ENCODE results near the gene PHYKPL. TPM values are rescaled to one million over a fixed set of nuclear protein-coding genes. Genes with fewer than 3 reads are reported as not detected.

PHYKPL gene
- total and polyA plus RNA-seq, 2 donors (not counting 1 experiment from before 2014, with no cell fraction given), result 263 to 313 TPM

DNA sequence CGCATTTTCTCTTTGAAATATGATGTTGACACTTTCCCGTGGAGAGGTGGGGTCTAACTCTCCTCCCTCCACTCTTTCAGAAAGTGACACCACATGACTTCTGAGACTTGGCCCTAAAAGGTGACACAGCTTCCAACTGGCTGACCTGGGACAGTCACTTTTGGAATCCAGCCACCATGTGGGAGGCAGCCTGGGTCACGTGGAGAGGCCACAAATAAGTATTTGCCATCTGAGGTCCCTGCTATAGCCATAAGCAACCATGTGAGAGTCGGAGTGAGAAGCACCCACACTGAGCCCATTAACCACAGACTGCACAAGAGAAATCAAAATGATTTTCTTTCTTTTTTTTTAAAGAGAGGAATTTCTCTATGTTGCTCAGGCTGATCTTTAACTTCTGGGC lies 4.1 kb upstream of the PHYKPL start:
- no peak overlapping the region for H3K4me2 ChIP-seq (replicated peaks; ENCODE audit: low read depth, low read length, poor library complexity, severe bottlenecking)
- ATAC-seq (ENCODE audit: low read depth), result no peak

GRCh38 chr5:178236126-178236525 lies 3.5 kb upstream of the PHYKPL start:
- Mint-ChIP-seq H3K4me3 (peak overlapping the region; percentile 11), H3K4me1 (peaks cover 52% of the 10 kb centered on the region), H3K27ac (no peak overlapping the region), H3K9me3 (ENCODE audit: insufficient read depth) (no peaks in the 10 kb centered on the region), H3K27me3 (no peaks in the 10 kb centered on the region)
- no peak for ATAC-seq (ENCODE audit: low read depth)
- Histone ChIP-seq H3K79me2 (ENCODE audit: control insufficient read depth, insufficient read depth, low read length) (peaks cover 9% of the 10 kb centered on the region), H3K4me1 (ENCODE audit: control insufficient read depth in 2 of 2, insufficient read depth in 2 of 2, low read length in 2 of 2) (peaks cover 44 to 64% of the 10 kb centered on the region in 2 donors), H3K4me3 (ENCODE audit: control extremely low read depth in 1 of 5, extremely low read depth in 1 of 5, insufficient read depth in 1 of 5, low read depth in 2 of 5, low read length in 4 of 5) (no peak overlapping the region), H3K27ac (ENCODE audit: low read length in 2 of 2) (no peak overlapping the region), H4K20me1 (ENCODE audit: control insufficient read depth, insufficient read depth, low read length, poor library complexity, severe bottlenecking) (peaks cover 10% of the 10 kb centered on the region), H2AFZ (ENCODE audit: insufficient read depth, low read depth, low read length, poor library complexity, severe bottlenecking) (no peak overlapping the region), H3K27me3 (replicated peaks in 1 of 4; ENCODE audit: control extremely low read depth in 1 of 4, control insufficient read depth in 3 of 4, insufficient read depth in 4 of 4, low read length in 3 of 4) (no peaks in the 10 kb centered on the region), H3K36me3 (replicated peaks in 1 of 2; ENCODE audit: control extremely low read depth in 1 of 2, control insufficient read depth in 1 of 2, extremely low read depth in 1 of 2, insufficient read depth in 2 of 2, low read length in 1 of 2) (peaks cover 0 to 5% of the 10 kb centered on the region in 2 experiments), H3K4me2 (replicated peaks; ENCODE audit: low read depth, low read length, poor library complexity, severe bottlenecking) (no peak overlapping the region), H3K9me3 (ENCODE audit: control extremely low read depth in 1 of 3, control insufficient read depth in 2 of 3, insufficient read depth in 1 of 3, low read length in 2 of 3) (no peaks in the 10 kb centered on the region), H3K9ac (ENCODE audit: low read length) (no peak overlapping the region)
- WGBS (ENCODE audit: insufficient coverage), result 94% methylated on average over 9 of the region's 9 CpGs
- intact Hi-C loops (cut with micrococcal nuclease), result loop anchor here (10.0 kb wide), 1 partner anchor 389 kb away; the partner anchor contains the start of gene CLK4
- DNase-seq, result no peak
- ChIA-PET POLR2A (interaction anchor here (0.7 kb wide), 1 partner anchor 198 kb away, joined by 6 read pairs; no protein-coding TSS in a partner anchor), CTCF (interaction anchor here (1.3 kb wide), 1 partner anchor 16 kb away, joined by 4 read pairs; no protein-coding TSS in a partner anchor)
- TF ChIP-seq EZH2 (IDR thresholded peaks at IDR 0.05; ENCODE audit: borderline replicate concordance, insufficient read depth, low read depth, low read length, poor library complexity, severe bottlenecking), result no peak
- TF ChIP-seq CTCF (IDR thresholded peaks at IDR 0.05), result no peak

More for the DNA sequence above, 4.1 kb upstream of the PHYKPL start:
- H3K4me3 ChIP-seq (ENCODE audit: control extremely low read depth in 1 of 5, extremely low read depth in 1 of 5, insufficient read depth in 1 of 5, low read depth in 2 of 5, low read length in 4 of 5), result no peak overlapping the region
- H3K27me3 ChIP-seq (replicated peaks in 1 of 4; ENCODE audit: control extremely low read depth in 1 of 4, control insufficient read depth in 3 of 4, insufficient read depth in 4 of 4, low read length in 3 of 4), result no peaks in the 10 kb centered on the region
- peaks cover 44 to 64% of the 10 kb centered on the region in 2 donors for H3K4me1 ChIP-seq (ENCODE audit: control insufficient read depth in 2 of 2, insufficient read depth in 2 of 2, low read length in 2 of 2)
- no peaks in the 10 kb centered on the region for H3K9me3 ChIP-seq (ENCODE audit: control extremely low read depth in 1 of 3, control insufficient read depth in 2 of 3, insufficient read depth in 1 of 3, low read length in 2 of 3)
- no peak overlapping the region for H3K27ac Mint-ChIP-seq
- ChIA-PET CTCF (no interaction called here), POLR2A (no interaction called here)
- no peak overlapping the region for H3K9ac ChIP-seq (ENCODE audit: low read length)
- no peaks in the 10 kb centered on the region for H3K27me3 Mint-ChIP-seq
- intact Hi-C loops (cut with micrococcal nuclease), result loop anchor here (10.0 kb wide), 1 partner anchor 388 kb away; the partner anchor contains the start of gene CLK4
- no peak for DNase-seq
- TF ChIP-seq CTCF (IDR thresholded peaks at IDR 0.05) (no peak), EZH2 (IDR thresholded peaks at IDR 0.05; ENCODE audit: borderline replicate concordance, insufficient read depth, low read depth, low read length, poor library complexity, severe bottlenecking) (no peak)
- peaks cover 4% of the 10 kb centered on the region for H3K79me2 ChIP-seq (ENCODE audit: control insufficient read depth, insufficient read depth, low read length)
- H3K9me3 Mint-ChIP-seq (ENCODE audit: insufficient read depth), result no peaks in the 10 kb centered on the region
- H3K27ac ChIP-seq (ENCODE audit: low read length in 2 of 2), result peak overlapping the region in 1 of 2 donors; percentile 24
- peaks cover 4% of the 10 kb centered on the region for H4K20me1 ChIP-seq (ENCODE audit: control insufficient read depth, insufficient read depth, low read length, poor library complexity, severe bottlenecking)
- no peaks in the 10 kb centered on the region for H3K36me3 ChIP-seq (replicated peaks in 1 of 2; ENCODE audit: control extremely low read depth in 1 of 2, control insufficient read depth in 1 of 2, extremely low read depth in 1 of 2, insufficient read depth in 2 of 2, low read length in 1 of 2)
- H3K4me1 Mint-ChIP-seq, result peaks cover 52% of the 10 kb centered on the region
- no peak overlapping the region for H3K4me3 Mint-ChIP-seq
- no peak overlapping the region for H2AFZ ChIP-seq (ENCODE audit: insufficient read depth, low read depth, low read length, poor library complexity, severe bottlenecking)
- 41% methylated on average over 4 of the region's 4 CpGs for WGBS (ENCODE audit: insufficient coverage)

Data from B cell (primary cell).